Measurements from ENCODE around the gene DIPK1B.

- TF ChIP-seq CTCF (IDR thresholded peaks at IDR 0.05) (no peak), POLR2A (IDR thresholded peaks at IDR 0.05) (no peak)
Measured at GRCh38 chr9:136712690-136713544, 545 bp downstream of the DIPK1B start.
